HepG2 (cell line): ENCODE measurements around the gene CA4.
"Not testable (repeated sequence)": the region's sequence is repeated elsewhere in the genome, so short reads cannot be mapped to it uniquely, and the experiment has no call there.

Experiments
- MEIS2 ChIP-seq: sonication (generic); formaldehyde crosslinking; IDR thresholded peaks from 2 replicates; pipeline ENCODE4 v1.9.0; 2021; ENCODE audit warnings: mild to moderate bottlenecking, missing genetic modification reagents
- SRSF9 ChIP-seq: fragments of 200-400 bp; formaldehyde crosslinking; IDR thresholded peaks from 2 replicates; pipeline ENCODE4 v1.6.1; 2018; ENCODE audit warnings: borderline replicate concordance, mild to moderate bottlenecking, low read depth, low read length; ENCODE audit not compliant: insufficient read depth, poor library complexity, severe bottlenecking
- SYNCRIP ChIP-seq: fragments of 200-400 bp; formaldehyde crosslinking; IDR thresholded peaks from 2 replicates; pipeline ENCODE4 v1.6.1; 2018; ENCODE audit warnings: mild to moderate bottlenecking, low read depth, low read length; ENCODE audit not compliant: insufficient read depth
- TF ChIP-seq, protein P1 (sequence below): sonication (generic); formaldehyde crosslinking; IDR thresholded peaks from 2 replicates; pipeline ENCODE4 v1.5.1; 2020; ENCODE audit warnings: mild to moderate bottlenecking, missing genetic modification reagents, borderline replicate concordance
- TF ChIP-seq, protein P2 (sequence below): sonication (generic); formaldehyde crosslinking; IDR thresholded peaks from 2 replicates; pipeline ENCODE4 v1.5.0; 2020; ENCODE audit warnings: mild to moderate bottlenecking, missing genetic modification reagents, moderate library complexity

DNA sequence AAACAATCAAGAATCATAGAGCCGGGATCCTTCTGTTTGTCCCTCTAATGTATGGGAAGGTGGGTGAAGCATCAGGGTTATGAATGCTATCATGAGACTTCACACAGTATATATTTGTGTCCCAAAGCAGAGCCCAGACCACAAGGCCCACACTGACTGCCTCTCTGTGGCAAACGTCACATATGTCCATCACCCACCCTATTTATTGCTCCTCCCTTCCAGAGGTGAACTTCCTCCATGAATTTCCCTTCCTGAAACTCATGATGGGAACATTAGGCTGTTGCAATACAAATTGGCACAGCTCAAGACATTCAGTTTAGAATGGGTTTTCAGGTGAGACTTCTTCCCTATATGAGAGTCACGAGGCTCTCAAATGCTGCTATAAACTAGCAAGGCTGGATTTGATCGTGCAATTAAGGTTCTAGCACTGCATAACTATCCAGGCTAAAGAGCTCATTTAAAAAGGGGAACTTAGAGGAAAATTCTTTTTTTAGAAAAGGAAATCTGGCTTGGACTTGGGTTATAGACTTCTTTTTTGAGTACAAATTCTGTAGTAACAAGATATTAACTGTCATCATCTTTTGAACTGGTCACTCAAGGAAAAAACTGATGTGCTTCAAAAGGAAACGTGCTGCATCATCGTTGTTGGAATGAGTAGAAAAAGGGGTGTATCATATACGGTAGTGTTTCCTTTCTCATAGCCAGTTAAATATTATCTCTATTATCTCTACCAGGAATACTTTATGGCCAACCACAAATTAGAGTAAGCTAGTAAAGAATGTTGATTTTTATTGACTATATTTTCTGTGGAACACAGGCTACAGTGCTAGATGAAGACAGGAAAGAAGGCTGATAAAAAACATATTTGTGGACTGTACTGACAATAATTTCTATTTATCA is 37.3 kb downstream of the CA4 start:
- not testable (repeated sequence) for TF ChIP-seq SYNCRIP; SRSF9; MEIS2 (CRISPR knock-in tag)
- TF ChIP-seq, protein P1, sequence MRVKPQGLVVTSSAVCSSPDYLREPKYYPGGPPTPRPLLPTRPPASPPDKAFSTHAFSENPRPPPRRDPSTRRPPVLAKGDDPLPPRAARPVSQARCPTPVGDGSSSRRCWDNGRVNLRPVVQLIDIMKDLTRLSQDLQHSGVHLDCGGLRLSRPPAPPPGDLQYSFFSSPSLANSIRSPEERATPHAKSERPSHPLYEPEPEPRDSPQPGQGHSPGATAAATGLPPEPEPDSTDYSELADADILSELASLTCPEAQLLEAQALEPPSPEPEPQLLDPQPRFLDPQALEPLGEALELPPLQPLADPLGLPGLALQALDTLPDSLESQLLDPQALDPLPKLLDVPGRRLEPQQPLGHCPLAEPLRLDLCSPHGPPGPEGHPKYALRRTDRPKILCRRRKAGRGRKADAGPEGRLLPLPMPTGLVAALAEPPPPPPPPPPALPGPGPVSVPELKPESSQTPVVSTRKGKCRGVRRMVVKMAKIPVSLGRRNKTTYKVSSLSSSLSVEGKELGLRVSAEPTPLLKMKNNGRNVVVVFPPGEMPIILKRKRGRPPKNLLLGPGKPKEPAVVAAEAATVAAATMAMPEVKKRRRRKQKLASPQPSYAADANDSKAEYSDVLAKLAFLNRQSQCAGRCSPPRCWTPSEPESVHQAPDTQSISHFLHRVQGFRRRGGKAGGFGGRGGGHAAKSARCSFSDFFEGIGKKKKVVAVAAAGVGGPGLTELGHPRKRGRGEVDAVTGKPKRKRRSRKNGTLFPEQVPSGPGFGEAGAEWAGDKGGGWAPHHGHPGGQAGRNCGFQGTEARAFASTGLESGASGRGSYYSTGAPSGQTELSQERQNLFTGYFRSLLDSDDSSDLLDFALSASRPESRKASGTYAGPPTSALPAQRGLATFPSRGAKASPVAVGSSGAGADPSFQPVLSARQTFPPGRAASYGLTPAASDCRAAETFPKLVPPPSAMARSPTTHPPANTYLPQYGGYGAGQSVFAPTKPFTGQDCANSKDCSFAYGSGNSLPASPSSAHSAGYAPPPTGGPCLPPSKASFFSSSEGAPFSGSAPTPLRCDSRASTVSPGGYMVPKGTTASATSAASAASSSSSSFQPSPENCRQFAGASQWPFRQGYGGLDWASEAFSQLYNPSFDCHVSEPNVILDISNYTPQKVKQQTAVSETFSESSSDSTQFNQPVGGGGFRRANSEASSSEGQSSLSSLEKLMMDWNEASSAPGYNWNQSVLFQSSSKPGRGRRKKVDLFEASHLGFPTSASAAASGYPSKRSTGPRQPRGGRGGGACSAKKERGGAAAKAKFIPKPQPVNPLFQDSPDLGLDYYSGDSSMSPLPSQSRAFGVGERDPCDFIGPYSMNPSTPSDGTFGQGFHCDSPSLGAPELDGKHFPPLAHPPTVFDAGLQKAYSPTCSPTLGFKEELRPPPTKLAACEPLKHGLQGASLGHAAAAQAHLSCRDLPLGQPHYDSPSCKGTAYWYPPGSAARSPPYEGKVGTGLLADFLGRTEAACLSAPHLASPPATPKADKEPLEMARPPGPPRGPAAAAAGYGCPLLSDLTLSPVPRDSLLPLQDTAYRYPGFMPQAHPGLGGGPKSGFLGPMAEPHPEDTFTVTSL = not testable (repeated sequence)
- TF ChIP-seq, protein P2, sequence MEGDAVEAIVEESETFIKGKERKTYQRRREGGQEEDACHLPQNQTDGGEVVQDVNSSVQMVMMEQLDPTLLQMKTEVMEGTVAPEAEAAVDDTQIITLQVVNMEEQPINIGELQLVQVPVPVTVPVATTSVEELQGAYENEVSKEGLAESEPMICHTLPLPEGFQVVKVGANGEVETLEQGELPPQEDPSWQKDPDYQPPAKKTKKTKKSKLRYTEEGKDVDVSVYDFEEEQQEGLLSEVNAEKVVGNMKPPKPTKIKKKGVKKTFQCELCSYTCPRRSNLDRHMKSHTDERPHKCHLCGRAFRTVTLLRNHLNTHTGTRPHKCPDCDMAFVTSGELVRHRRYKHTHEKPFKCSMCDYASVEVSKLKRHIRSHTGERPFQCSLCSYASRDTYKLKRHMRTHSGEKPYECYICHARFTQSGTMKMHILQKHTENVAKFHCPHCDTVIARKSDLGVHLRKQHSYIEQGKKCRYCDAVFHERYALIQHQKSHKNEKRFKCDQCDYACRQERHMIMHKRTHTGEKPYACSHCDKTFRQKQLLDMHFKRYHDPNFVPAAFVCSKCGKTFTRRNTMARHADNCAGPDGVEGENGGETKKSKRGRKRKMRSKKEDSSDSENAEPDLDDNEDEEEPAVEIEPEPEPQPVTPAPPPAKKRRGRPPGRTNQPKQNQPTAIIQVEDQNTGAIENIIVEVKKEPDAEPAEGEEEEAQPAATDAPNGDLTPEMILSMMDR (CRISPR knock-in tag) = not testable (repeated sequence)
